Osteocyte (in vitro differentiated cells): Measurements from ENCODE around the gene FZD7. TPM values are rescaled to one million over a fixed set of nuclear protein-coding genes. Genes with fewer than 3 reads are reported as not detected.

ENCODE experiments used
- DNase-seq: peaks from one replicate; pipeline ENCODE4 v3.0.0; 2021; ENCODE audit warnings: mixed read lengths; ENCODE audit not compliant: unreplicated experiment; ENCODE audit errors: extremely low spot score
- H3K27ac Mint-ChIP-seq: one replicate; pipeline ENCODE4 v1.8.0; 2021; ENCODE audit warnings: mild to moderate bottlenecking, mixed read lengths; ENCODE audit not compliant: unreplicated experiment
- H3K27me3 Mint-ChIP-seq: one replicate; pipeline ENCODE4 v1.8.0; 2021; ENCODE audit warnings: mixed read lengths; ENCODE audit not compliant: unreplicated experiment
- H3K36me3 Mint-ChIP-seq: one replicate; pipeline ENCODE4 v1.8.0; 2021; ENCODE audit warnings: mixed read lengths; ENCODE audit not compliant: unreplicated experiment
- H3K4me1 Mint-ChIP-seq: one replicate; pipeline ENCODE4 v1.8.0; 2021; ENCODE audit warnings: mixed read lengths; ENCODE audit not compliant: unreplicated experiment
- H3K4me3 Mint-ChIP-seq: one replicate; pipeline ENCODE4 v1.8.0; 2021; ENCODE audit warnings: mild to moderate bottlenecking, moderate library complexity, mixed read lengths; ENCODE audit not compliant: unreplicated experiment
- H3K9me3 Mint-ChIP-seq: one replicate; pipeline ENCODE4 v1.8.0; 2021; ENCODE audit warnings: mixed read lengths; ENCODE audit not compliant: unreplicated experiment
- total RNA-seq: library from RNA; stranded (reverse); gene quantifications from 2 replicates; pipeline ENCODE4 v1.2.1, GENCODE V29; 2021
- TF ChIP-seq, protein P1 (sequence below): fragments of 200-600 bp; sonication (generic); IDR thresholded peaks from 2 replicates; pipeline ENCODE4 v1.5.0; 2021; ENCODE audit warnings: antibody characterized with exemption, mild to moderate bottlenecking, moderate library complexity

The FZD7 gene
- total RNA-seq, 1 donor from 2014 or later = 37.0 TPM

GRCh38 chr2:202009581-202009980, 24.1 kb upstream of the FZD7 start:
- Mint-ChIP-seq H3K9me3 (no peaks in the 10 kb centered on the region), H3K4me1 (peaks cover 7% of the 10 kb centered on the region), H3K27me3 (no peaks in the 10 kb centered on the region), H3K4me3 (no peak overlapping the region), H3K36me3 (peaks cover 2% of the 10 kb centered on the region), H3K27ac (no peak overlapping the region)
- TF ChIP-seq, protein P1, sequence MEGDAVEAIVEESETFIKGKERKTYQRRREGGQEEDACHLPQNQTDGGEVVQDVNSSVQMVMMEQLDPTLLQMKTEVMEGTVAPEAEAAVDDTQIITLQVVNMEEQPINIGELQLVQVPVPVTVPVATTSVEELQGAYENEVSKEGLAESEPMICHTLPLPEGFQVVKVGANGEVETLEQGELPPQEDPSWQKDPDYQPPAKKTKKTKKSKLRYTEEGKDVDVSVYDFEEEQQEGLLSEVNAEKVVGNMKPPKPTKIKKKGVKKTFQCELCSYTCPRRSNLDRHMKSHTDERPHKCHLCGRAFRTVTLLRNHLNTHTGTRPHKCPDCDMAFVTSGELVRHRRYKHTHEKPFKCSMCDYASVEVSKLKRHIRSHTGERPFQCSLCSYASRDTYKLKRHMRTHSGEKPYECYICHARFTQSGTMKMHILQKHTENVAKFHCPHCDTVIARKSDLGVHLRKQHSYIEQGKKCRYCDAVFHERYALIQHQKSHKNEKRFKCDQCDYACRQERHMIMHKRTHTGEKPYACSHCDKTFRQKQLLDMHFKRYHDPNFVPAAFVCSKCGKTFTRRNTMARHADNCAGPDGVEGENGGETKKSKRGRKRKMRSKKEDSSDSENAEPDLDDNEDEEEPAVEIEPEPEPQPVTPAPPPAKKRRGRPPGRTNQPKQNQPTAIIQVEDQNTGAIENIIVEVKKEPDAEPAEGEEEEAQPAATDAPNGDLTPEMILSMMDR = no peak
- no peak for DNase-seq

DNA sequence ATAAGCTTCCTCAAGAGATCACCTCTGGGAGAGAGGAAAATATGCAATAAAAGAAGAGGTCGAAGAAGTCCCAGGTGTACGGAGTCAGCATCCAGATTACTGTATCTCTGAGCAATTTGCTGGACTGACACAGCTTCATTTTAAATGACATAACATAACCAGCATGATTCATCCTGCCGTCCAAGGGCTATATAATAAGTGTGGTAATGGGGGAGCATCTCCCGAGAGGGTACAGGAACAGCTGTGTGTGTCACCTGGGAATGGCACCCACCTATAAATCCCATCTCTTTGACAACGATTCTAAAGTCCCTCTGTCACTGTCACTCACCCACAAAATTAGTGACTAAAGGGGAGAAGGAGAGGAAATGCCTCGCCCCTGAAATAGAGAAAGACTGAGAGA, 19.3 kb upstream of the FZD7 start:
- TF ChIP-seq, protein P1 = no peak
- H3K27me3 Mint-ChIP-seq = no peaks in the 10 kb centered on the region
- no peak overlapping the region for H3K27ac Mint-ChIP-seq
- no peak overlapping the region for H3K4me3 Mint-ChIP-seq
- H3K9me3 Mint-ChIP-seq = no peaks in the 10 kb centered on the region
- DNase-seq = no peak
- peaks cover 13% of the 10 kb centered on the region for H3K4me1 Mint-ChIP-seq
- no peaks in the 10 kb centered on the region for H3K36me3 Mint-ChIP-seq

- peaks cover 13% of the 10 kb centered on the region for H3K4me1 Mint-ChIP-seq
- H3K36me3 Mint-ChIP-seq = no peaks in the 10 kb centered on the region
- no peak for DNase-seq
- H3K27ac Mint-ChIP-seq = no peak overlapping the region
- no peak overlapping the region for H3K4me3 Mint-ChIP-seq
- H3K9me3 Mint-ChIP-seq = no peaks in the 10 kb centered on the region
- TF ChIP-seq, protein P1 = no peak
- no peaks in the 10 kb centered on the region for H3K27me3 Mint-ChIP-seq
Measured at GRCh38 chr2:202014759-202015211, 18.9 kb upstream of the FZD7 start.

GRCh38 chr2:202015471-202015870, 18.2 kb upstream of the FZD7 start:
- Mint-ChIP-seq H3K27me3 (no peaks in the 10 kb centered on the region), H3K27ac (no peak overlapping the region), H3K9me3 (no peaks in the 10 kb centered on the region), H3K4me1 (peaks cover 17% of the 10 kb centered on the region), H3K4me3 (no peak overlapping the region), H3K36me3 (no peaks in the 10 kb centered on the region)
- TF ChIP-seq, protein P1 = no peak
- DNase-seq = no peak

- H3K27ac Mint-ChIP-seq = no peak overlapping the region
- peaks cover 17% of the 10 kb centered on the region for H3K4me1 Mint-ChIP-seq
- H3K4me3 Mint-ChIP-seq = no peak overlapping the region
- H3K9me3 Mint-ChIP-seq = no peaks in the 10 kb centered on the region
- TF ChIP-seq, protein P1 = no peak
- DNase-seq = no peak
- H3K27me3 Mint-ChIP-seq = no peaks in the 10 kb centered on the region
- H3K36me3 Mint-ChIP-seq = no peaks in the 10 kb centered on the region
Measured at GRCh38 chr2:202016579-202017227, 17.0 kb upstream of the FZD7 start.
